Measurements from ENCODE around the gene NRG2.

NRG2 gene

GRCh38 chr5:140004174-140004573, 38.9 kb downstream of the NRG2 start:
- no peak overlapping the region for H3K27ac ChIP-seq (ENCODE audit: low read length)
- no peaks in the 10 kb centered on the region for H3K36me3 ChIP-seq (ENCODE audit: insufficient read depth, low read depth, low read length)
- no peaks in the 10 kb centered on the region for H3K4me1 ChIP-seq (ENCODE audit: insufficient read depth, low read length)
- H3K4me3 ChIP-seq (ENCODE audit: low read length) = no peak overlapping the region
- no peak overlapping the region for H3K9ac ChIP-seq (ENCODE audit: low read depth, low read length)
- peaks cover 51% of the 10 kb centered on the region for H3K27me3 ChIP-seq (ENCODE audit: insufficient read depth, low read length)
- H3K9me3 ChIP-seq (ENCODE audit: insufficient read depth, low read depth, low read length) = no peaks in the 10 kb centered on the region

GRCh38 chr5:140003519-140003918, 39.6 kb downstream of the NRG2 start:
- Histone ChIP-seq H3K27me3 (ENCODE audit: insufficient read depth, low read length) (peaks cover 52% of the 10 kb centered on the region), H3K4me1 (ENCODE audit: insufficient read depth, low read length) (no peaks in the 10 kb centered on the region), H3K27ac (ENCODE audit: low read length) (no peak overlapping the region), H3K4me3 (ENCODE audit: low read length) (no peak overlapping the region), H3K9ac (ENCODE audit: low read depth, low read length) (no peak overlapping the region), H3K36me3 (ENCODE audit: insufficient read depth, low read depth, low read length) (no peaks in the 10 kb centered on the region), H3K9me3 (ENCODE audit: insufficient read depth, low read depth, low read length) (no peaks in the 10 kb centered on the region)

- H3K9ac ChIP-seq (ENCODE audit: low read depth, low read length) = no peak overlapping the region
- peaks cover 34% of the 10 kb centered on the region for H3K27me3 ChIP-seq (ENCODE audit: insufficient read depth, low read length)
- H3K9me3 ChIP-seq (ENCODE audit: insufficient read depth, low read depth, low read length) = no peaks in the 10 kb centered on the region
- no peak overlapping the region for H3K4me3 ChIP-seq (ENCODE audit: low read length)
- no peaks in the 10 kb centered on the region for H3K4me1 ChIP-seq (ENCODE audit: insufficient read depth, low read length)
- no peaks in the 10 kb centered on the region for H3K36me3 ChIP-seq (ENCODE audit: insufficient read depth, low read depth, low read length)
- no peak overlapping the region for H3K27ac ChIP-seq (ENCODE audit: low read length)
Measured at GRCh38 chr5:140000332-140000731, 42.8 kb downstream of the NRG2 start.

- Histone ChIP-seq H3K4me1 (ENCODE audit: insufficient read depth, low read length) (no peaks in the 10 kb centered on the region), H3K27me3 (ENCODE audit: insufficient read depth, low read length) (peaks cover 23% of the 10 kb centered on the region), H3K36me3 (ENCODE audit: insufficient read depth, low read depth, low read length) (no peaks in the 10 kb centered on the region), H3K9ac (ENCODE audit: low read depth, low read length) (no peak overlapping the region), H3K27ac (ENCODE audit: low read length) (no peak overlapping the region), H3K4me3 (ENCODE audit: low read length) (no peak overlapping the region), H3K9me3 (ENCODE audit: insufficient read depth, low read depth, low read length) (no peaks in the 10 kb centered on the region)
Measured at GRCh38 chr5:139998837-139999236, 44.3 kb downstream of the NRG2 start.

GRCh38 chr5:139997276-139997675, 45.8 kb downstream of the NRG2 start:
- Histone ChIP-seq H3K9ac (ENCODE audit: low read depth, low read length) (no peak overlapping the region), H3K4me3 (ENCODE audit: low read length) (no peak overlapping the region), H3K27me3 (ENCODE audit: insufficient read depth, low read length) (peaks cover 17% of the 10 kb centered on the region), H3K4me1 (ENCODE audit: insufficient read depth, low read length) (no peaks in the 10 kb centered on the region), H3K36me3 (ENCODE audit: insufficient read depth, low read depth, low read length) (no peaks in the 10 kb centered on the region), H3K9me3 (ENCODE audit: insufficient read depth, low read depth, low read length) (no peaks in the 10 kb centered on the region), H3K27ac (ENCODE audit: low read length) (no peak overlapping the region)

GRCh38 chr5:139995929-139996328, 47.2 kb downstream of the NRG2 start:
- no peaks in the 10 kb centered on the region for H3K9me3 ChIP-seq (ENCODE audit: insufficient read depth, low read depth, low read length)
- H3K9ac ChIP-seq (ENCODE audit: low read depth, low read length) = no peak overlapping the region
- peaks cover 17% of the 10 kb centered on the region for H3K27me3 ChIP-seq (ENCODE audit: insufficient read depth, low read length)
- no peak overlapping the region for H3K4me3 ChIP-seq (ENCODE audit: low read length)
- no peaks in the 10 kb centered on the region for H3K4me1 ChIP-seq (ENCODE audit: insufficient read depth, low read length)
- no peak overlapping the region for H3K27ac ChIP-seq (ENCODE audit: low read length)
- H3K36me3 ChIP-seq (ENCODE audit: insufficient read depth, low read depth, low read length) = no peaks in the 10 kb centered on the region

GRCh38 chr5:139994234-139994633, 48.9 kb downstream of the NRG2 start:
- Histone ChIP-seq H3K9me3 (ENCODE audit: insufficient read depth, low read depth, low read length) (no peaks in the 10 kb centered on the region), H3K27ac (ENCODE audit: low read length) (no peak overlapping the region), H3K36me3 (ENCODE audit: insufficient read depth, low read depth, low read length) (no peaks in the 10 kb centered on the region), H3K4me1 (ENCODE audit: insufficient read depth, low read length) (no peaks in the 10 kb centered on the region), H3K4me3 (ENCODE audit: low read length) (no peak overlapping the region), H3K27me3 (ENCODE audit: insufficient read depth, low read length) (peaks cover 5% of the 10 kb centered on the region; the same call in 1 of the 2 replicates), H3K9ac (ENCODE audit: low read depth, low read length) (no peak overlapping the region)

- Histone ChIP-seq H3K27me3 (ENCODE audit: insufficient read depth, low read length) (no peaks in the 10 kb centered on the region), H3K36me3 (ENCODE audit: insufficient read depth, low read depth, low read length) (no peaks in the 10 kb centered on the region), H3K4me1 (ENCODE audit: insufficient read depth, low read length) (no peaks in the 10 kb centered on the region; the same call in 1 of the 2 replicates), H3K4me3 (ENCODE audit: low read length) (no peak overlapping the region), H3K9ac (ENCODE audit: low read depth, low read length) (no peak overlapping the region), H3K27ac (ENCODE audit: low read length) (no peak overlapping the region), H3K9me3 (ENCODE audit: insufficient read depth, low read depth, low read length) (no peaks in the 10 kb centered on the region)
Measured at GRCh38 chr5:139985733-139986132, 57.4 kb downstream of the NRG2 start.

GRCh38 chr5:139985290-139985689, 57.8 kb downstream of the NRG2 start:
- no peak overlapping the region for H3K27ac ChIP-seq (ENCODE audit: low read length)
- no peak overlapping the region for H3K4me3 ChIP-seq (ENCODE audit: low read length)
- H3K9ac ChIP-seq (ENCODE audit: low read depth, low read length) = no peak overlapping the region
- H3K9me3 ChIP-seq (ENCODE audit: insufficient read depth, low read depth, low read length) = no peaks in the 10 kb centered on the region
- no peaks in the 10 kb centered on the region; the same call in 1 of the 2 replicates for H3K4me1 ChIP-seq (ENCODE audit: insufficient read depth, low read length)
- H3K36me3 ChIP-seq (ENCODE audit: insufficient read depth, low read depth, low read length) = no peaks in the 10 kb centered on the region
- no peaks in the 10 kb centered on the region for H3K27me3 ChIP-seq (ENCODE audit: insufficient read depth, low read length)

- no peak overlapping the region for H3K27ac ChIP-seq (ENCODE audit: low read length)
- H3K27me3 ChIP-seq (ENCODE audit: insufficient read depth, low read length) = no peaks in the 10 kb centered on the region
- no peaks in the 10 kb centered on the region; the same call in 1 of the 2 replicates for H3K4me1 ChIP-seq (ENCODE audit: insufficient read depth, low read length)
- no peaks in the 10 kb centered on the region for H3K36me3 ChIP-seq (ENCODE audit: insufficient read depth, low read depth, low read length)
- H3K9me3 ChIP-seq (ENCODE audit: insufficient read depth, low read depth, low read length) = no peaks in the 10 kb centered on the region
- H3K4me3 ChIP-seq (ENCODE audit: low read length) = no peak overlapping the region
- no peak overlapping the region for H3K9ac ChIP-seq (ENCODE audit: low read depth, low read length)
Measured at GRCh38 chr5:139984816-139985215, 58.3 kb downstream of the NRG2 start.

- Histone ChIP-seq H3K27ac (ENCODE audit: low read length) (no peak overlapping the region), H3K9ac (ENCODE audit: low read depth, low read length) (no peak overlapping the region), H3K36me3 (ENCODE audit: insufficient read depth, low read depth, low read length) (no peaks in the 10 kb centered on the region), H3K9me3 (ENCODE audit: insufficient read depth, low read depth, low read length) (no peaks in the 10 kb centered on the region), H3K27me3 (ENCODE audit: insufficient read depth, low read length) (no peaks in the 10 kb centered on the region), H3K4me3 (ENCODE audit: low read length) (no peak overlapping the region), H3K4me1 (ENCODE audit: insufficient read depth, low read length) (no peaks in the 10 kb centered on the region; the same call in 1 of the 2 replicates)
Measured at GRCh38 chr5:139982975-139983240, 60.2 kb downstream of the NRG2 start.

- Histone ChIP-seq H3K27ac (ENCODE audit: low read length) (no peak overlapping the region), H3K36me3 (ENCODE audit: insufficient read depth, low read depth, low read length) (no peaks in the 10 kb centered on the region), H3K9ac (ENCODE audit: low read depth, low read length) (no peak overlapping the region)
Measured at GRCh38 chr5:139982157-139982974, 60.7 kb downstream of the NRG2 start.

More at GRCh38 chr5:139982157-139982974, 60.7 kb downstream of the NRG2 start:
- Histone ChIP-seq H3K4me1 (ENCODE audit: insufficient read depth, low read length) (no peaks in the 10 kb centered on the region; the same call in 1 of the 2 replicates), H3K4me3 (ENCODE audit: low read length) (no peak overlapping the region), H3K27me3 (ENCODE audit: insufficient read depth, low read length) (no peaks in the 10 kb centered on the region), H3K9me3 (ENCODE audit: insufficient read depth, low read depth, low read length) (no peaks in the 10 kb centered on the region)
